ENCODE data around the gene POU2F1.

POU2F1 gene

GRCh38 chr1:167357305-167357704 is 136.6 kb downstream of the POU2F1 start (continued):
- TF ChIP-seq ZNF600 (tag by site-specific recombination; IDR thresholded peaks at IDR 0.05) = no peak

GRCh38 chr1:167359295-167359694 is 138.6 kb downstream of the POU2F1 start:
- ChIA-PET POLR2A (interaction anchor here (0.6 kb wide), 1 partner anchor 74 kb away, joined by 4 read pairs; no protein-coding TSS in a partner anchor), CTCF (no interaction called here)
- TF ChIP-seq ZNF580 (tag by site-specific recombination; IDR thresholded peaks at IDR 0.05) (0 out of 2 replicates have a peak, but pooled peaks have one; percentile 48), ZNF146 (tag by site-specific recombination; IDR thresholded peaks at IDR 0.05) (peak; percentile 97), ZNF837 (tag by site-specific recombination; IDR thresholded peaks at IDR 0.05) (no peak), ZNF280D (tag by site-specific recombination; IDR thresholded peaks at IDR 0.05) (0 out of 2 replicates have a peak, but pooled peaks have one; percentile 37), MZF1 (tag by site-specific recombination; IDR thresholded peaks at IDR 0.05; ENCODE audit: borderline replicate concordance) (peak; percentile 71; the same call in 1 of the 2 replicates), ZBTB6 (tag by site-specific recombination; IDR thresholded peaks at IDR 0.05) (no peak)

GRCh38 chr1:167360120-167360519 is 139.4 kb downstream of the POU2F1 start:
- POLR2A ChIA-PET = no interaction called here
- CTCF ChIA-PET = no interaction called here
- Histone ChIP-seq H3K4me1 (ENCODE audit: control insufficient read depth, insufficient read depth, low read length) (peaks cover 6% of the 10 kb centered on the region; the same call in 1 of the 2 replicates), H3K9me3 (ENCODE audit: control insufficient read depth, insufficient read depth, low read depth, low read length) (no peaks in the 10 kb centered on the region), H3K27ac (ENCODE audit: extremely low read depth, low read depth, low read length) (no peak overlapping the region), H3K4me3 (ENCODE audit: low read depth, low read length) (no peak overlapping the region), H3K36me3 (ENCODE audit: control insufficient read depth in 2 of 2, insufficient read depth in 1 of 2, low read length in 2 of 2) (no peaks in the 10 kb centered on the region)
- TF ChIP-seq PBX3 (CRISPR knock-in tag; IDR thresholded peaks at IDR 0.05) (no peak), ZNF221 (tag by site-specific recombination; IDR thresholded peaks at IDR 0.05; ENCODE audit: borderline replicate concordance) (no peak), ZBTB6 (tag by site-specific recombination; IDR thresholded peaks at IDR 0.05) (no peak), ZNF501 (tag by site-specific recombination; IDR thresholded peaks at IDR 0.05) (no peak), ZNF791 (tag by site-specific recombination; IDR thresholded peaks at IDR 0.05) (no peak), ZNF561 (tag by site-specific recombination; IDR thresholded peaks at IDR 0.05; ENCODE audit: borderline replicate concordance) (no peak)

More at GRCh38 chr1:167359295-167359694, 138.6 kb downstream of the POU2F1 start:
- Histone ChIP-seq H3K27ac (ENCODE audit: extremely low read depth, low read depth, low read length) (no peak overlapping the region), H3K4me1 (ENCODE audit: control insufficient read depth, insufficient read depth, low read length) (peaks cover 6% of the 10 kb centered on the region; the same call in 1 of the 2 replicates), H3K9me3 (ENCODE audit: control insufficient read depth, insufficient read depth, low read depth, low read length) (no peaks in the 10 kb centered on the region), H3K36me3 (ENCODE audit: control insufficient read depth in 2 of 2, insufficient read depth in 1 of 2, low read length in 2 of 2) (no peaks in the 10 kb centered on the region), H3K4me3 (ENCODE audit: low read depth, low read length) (no peak overlapping the region)

GRCh38 chr1:167362638-167363037 is 142.0 kb downstream of the POU2F1 start:
- Histone ChIP-seq H3K9me3 (ENCODE audit: control insufficient read depth, insufficient read depth, low read depth, low read length) (no peaks in the 10 kb centered on the region), H3K4me1 (ENCODE audit: control insufficient read depth, insufficient read depth, low read length) (peaks cover 6% of the 10 kb centered on the region; the same call in 1 of the 2 replicates), H3K4me3 (ENCODE audit: low read depth, low read length) (no peak overlapping the region), H3K36me3 (ENCODE audit: control insufficient read depth in 2 of 2, insufficient read depth in 1 of 2, low read length in 2 of 2) (no peaks in the 10 kb centered on the region), H3K27ac (ENCODE audit: extremely low read depth, low read depth, low read length) (no peak overlapping the region)
- TF ChIP-seq ZNF561 (tag by site-specific recombination; IDR thresholded peaks at IDR 0.05; ENCODE audit: borderline replicate concordance) = no peak
- no peak for TF ChIP-seq ZNF433 (tag by site-specific recombination; IDR thresholded peaks at IDR 0.05; ENCODE audit: low read depth)
- TF ChIP-seq ZBTB6 (tag by site-specific recombination; IDR thresholded peaks at IDR 0.05) = no peak
- TF ChIP-seq ZBTB48 (tag by site-specific recombination; IDR thresholded peaks at IDR 0.05) = no peak
- ChIA-PET CTCF (interaction anchor here (0.7 to 1.1 kb wide), 2 partner anchors 10 to 23 kb away, joined by 3 to 5 read pairs; no protein-coding TSS in a partner anchor), POLR2A (no interaction called here)

Measured in HEK293 (cell line).